GM23248 (cell line): ENCODE measurements around the gene FSTL4. TPM values are rescaled to one million over a fixed set of nuclear protein-coding genes. Genes with fewer than 3 reads are reported as not detected.

Experiments
- DNase-seq: peaks from one replicate; pipeline ENCODE4 v3.0.0-alpha.2; 2015
- H2AFZ ChIP-seq: fragments of 200-600 bp; sonication (generic); 2 replicates; pipeline ENCODE4 v1.6.1; 2016; ENCODE audit warnings: antibody characterized with exemption
- H3F3A ChIP-seq: fragments of 200-600 bp; sonication (generic); 2 replicates; pipeline ENCODE4 v1.6.1; 2016; ENCODE audit warnings: mild to moderate bottlenecking, antibody characterized with exemption, mixed run types; ENCODE audit not compliant: insufficient read depth
- H3K27ac ChIP-seq: fragments of 200-600 bp; sonication (generic); 2 replicates; pipeline ENCODE4 v1.5.1; 2016; ENCODE audit warnings: mild to moderate bottlenecking
- H3K27me3 ChIP-seq: fragments of 200-600 bp; sonication (generic); replicated peaks from 2 replicates; pipeline ENCODE4 v1.6.1; 2016; ENCODE audit warnings: mild to moderate bottlenecking; ENCODE audit not compliant: insufficient read depth
- H3K36me3 ChIP-seq: fragments of 200-600 bp; sonication (generic); 2 replicates; pipeline ENCODE4 v1.6.1; 2016; ENCODE audit warnings: low read depth, mild to moderate bottlenecking
- H3K4me1 ChIP-seq: fragments of 200-600 bp; sonication (generic); 2 replicates; pipeline ENCODE4 v1.6.1; 2016; ENCODE audit warnings: mild to moderate bottlenecking; ENCODE audit not compliant: insufficient read depth
- H3K4me2 ChIP-seq: fragments of 200-600 bp; sonication (generic); one replicate; pipeline ENCODE4 v1.6.1; 2016; ENCODE audit warnings: mild to moderate bottlenecking; ENCODE audit not compliant: unreplicated experiment
- H3K4me3 ChIP-seq: fragments of 200-600 bp; sonication (generic); 2 replicates; pipeline ENCODE4 v1.5.1; 2016; ENCODE audit warnings: mild to moderate bottlenecking
- H3K79me2 ChIP-seq: fragments of 200-600 bp; sonication (generic); 2 replicates; pipeline ENCODE4 v1.6.1; 2016; ENCODE audit warnings: mild to moderate bottlenecking; ENCODE audit not compliant: insufficient read depth
- H3K9ac ChIP-seq: fragments of 200-600 bp; sonication (generic); 2 replicates; pipeline ENCODE4 v1.6.1; 2016; ENCODE audit warnings: mild to moderate bottlenecking
- H3K9me2 ChIP-seq: fragments of 200-600 bp; sonication (generic); 2 replicates; pipeline ENCODE4 v1.6.1; 2016; ENCODE audit warnings: mixed run types, mild to moderate bottlenecking, moderate library complexity; ENCODE audit not compliant: insufficient read depth
- H3K9me3 ChIP-seq: fragments of 200-600 bp; sonication (generic); one replicate; pipeline ENCODE4 v1.6.1; 2017; ENCODE audit warnings: low read depth
- H4K20me1 ChIP-seq: fragments of 200-600 bp; sonication (generic); 2 replicates; pipeline ENCODE4 v1.6.0; 2016; ENCODE audit not compliant: insufficient read depth
- EZH2 ChIP-seq: fragments of 200-600 bp; sonication (generic); IDR thresholded peaks from 2 replicates; pipeline ENCODE4 v1.6.1; 2018; ENCODE audit warnings: antibody characterized with exemption, mild to moderate bottlenecking; ENCODE audit not compliant: insufficient read depth, poor library complexity, severe bottlenecking
- EZH2phosphoT487 ChIP-seq: fragments of 200-600 bp; sonication (generic); IDR thresholded peaks from 2 replicates; pipeline ENCODE4 v1.6.1; 2018; ENCODE audit warnings: antibody characterized with exemption, moderate library complexity, mild to moderate bottlenecking, low read depth; ENCODE audit not compliant: insufficient read depth
- WGBS, 2 experiments: methylation state at CpG; one replicate each; pipeline ENCODE4 v1.1.6; 2015 to 2017; ENCODE audit warnings: low lambda C conversion rate in 2 of 2, low coverage in 1 of 2; ENCODE audit errors: missing lambda C conversion rate in 2 of 2; 5-methylcytosine and 5-hydroxymethylcytosine counted together
- in situ Hi-C: fragments of 300-500 bp; cut with MboI; formaldehyde crosslinking; loops from 2 replicates; pipeline ENCODE4 v1.15.0; 2020
- polyA plus RNA-seq: library from polyadenylated mRNA; unstranded; fragments of >200 nt; fragmentation: Nextera tagmentation; extraction: Ambion mirVana; gene quantifications from 2 replicates; pipeline ENCODE4 v1.2.1, GENCODE V29; 2016
- total RNA-seq: library from RNA; depleted of rRNA; stranded (reverse); fragments of >200 nt; shearing (Covaris generic); gene quantifications from 2 replicates; pipeline ENCODE4 v1.2.3, GENCODE V29; 2014

The FSTL4 gene
- total and polyA plus RNA-seq, 2 experiments from 2014 or later = not detected

DNA sequence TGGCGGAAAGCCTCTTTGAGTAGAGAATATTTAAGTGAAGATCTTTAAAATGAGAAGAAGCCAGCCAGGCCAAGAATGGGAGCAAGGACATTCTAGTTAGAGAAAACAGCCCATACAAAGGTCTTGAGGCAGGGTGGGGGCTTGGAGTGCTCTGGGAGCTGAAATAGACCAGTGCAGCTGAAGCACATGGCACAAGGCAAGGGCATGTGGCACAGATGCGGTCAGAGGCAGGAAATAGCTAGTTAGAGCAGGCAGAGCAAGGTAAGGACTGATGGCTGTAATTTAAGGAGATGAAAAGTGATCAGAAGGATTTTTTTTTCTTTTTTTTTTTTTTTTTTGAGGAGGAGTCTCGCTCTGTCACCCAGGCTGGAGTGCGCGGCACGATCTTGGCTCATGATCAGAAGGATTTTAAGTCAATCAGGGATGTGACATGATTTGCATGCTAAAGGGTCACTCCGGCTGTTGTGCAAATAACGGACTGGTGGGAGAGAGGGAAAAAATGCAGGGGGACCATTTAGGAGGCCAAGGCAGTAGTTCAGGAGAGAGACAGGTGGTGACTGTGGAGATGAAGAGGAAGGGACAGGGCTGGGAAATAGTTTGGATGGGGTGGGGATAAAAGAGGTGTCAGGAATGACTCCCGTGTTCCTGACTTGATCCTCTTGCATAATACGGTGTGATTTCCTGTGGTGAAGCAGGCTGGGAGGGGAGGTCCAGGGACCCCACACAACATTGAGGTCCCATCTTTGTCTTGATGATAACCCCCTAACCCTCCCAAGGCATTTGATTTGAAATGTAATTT lies 352.9 kb downstream of the FSTL4 start:
- Histone ChIP-seq H3K4me1 (no peaks in the 10 kb centered on the region), H3K27ac (no peak overlapping the region), H3K9me2 (no peaks in the 10 kb centered on the region), H3K4me3 (no peak overlapping the region), H2AFZ (no peak overlapping the region), H3K4me2 (no peak overlapping the region), H3K36me3 (no peaks in the 10 kb centered on the region), H3F3A (no peaks in the 10 kb centered on the region), H3K9ac (no peak overlapping the region), H3K27me3 (peaks cover 10% of the 10 kb centered on the region), H3K9me3 (no peaks in the 10 kb centered on the region), H4K20me1 (no peaks in the 10 kb centered on the region), H3K79me2 (no peaks in the 10 kb centered on the region)
- TF ChIP-seq EZH2 (no peak), EZH2phosphoT487 (no peak)
- 80 to 84% methylated on average over 10 of the region's 10 CpGs for WGBS, 2 experiments
- in situ Hi-C loops = no loop called here
- no peak for DNase-seq

GRCh38 chr5:133257977-133258376 lies 354.4 kb downstream of the FSTL4 start:
- no peak overlapping the region for H2AFZ ChIP-seq
- no peak overlapping the region for H3K4me3 ChIP-seq
- H3K79me2 ChIP-seq = no peaks in the 10 kb centered on the region
- 65 to 73% methylated on average over 2 of the region's 2 CpGs for WGBS, 2 experiments
- H3K27me3 ChIP-seq = peaks cover 10% of the 10 kb centered on the region
- H3K4me1 ChIP-seq = no peaks in the 10 kb centered on the region
- no peak overlapping the region for H3K4me2 ChIP-seq
- H3K27ac ChIP-seq = no peak overlapping the region
- no peaks in the 10 kb centered on the region for H3K9me3 ChIP-seq
- H4K20me1 ChIP-seq = no peaks in the 10 kb centered on the region
- no peaks in the 10 kb centered on the region for H3F3A ChIP-seq
- no peak overlapping the region for H3K9ac ChIP-seq
- no peaks in the 10 kb centered on the region for H3K36me3 ChIP-seq
- no peak for DNase-seq
- in situ Hi-C loops = no loop called here
- H3K9me2 ChIP-seq = no peaks in the 10 kb centered on the region
- TF ChIP-seq EZH2phosphoT487 (no peak), EZH2 (no peak)

DNA sequence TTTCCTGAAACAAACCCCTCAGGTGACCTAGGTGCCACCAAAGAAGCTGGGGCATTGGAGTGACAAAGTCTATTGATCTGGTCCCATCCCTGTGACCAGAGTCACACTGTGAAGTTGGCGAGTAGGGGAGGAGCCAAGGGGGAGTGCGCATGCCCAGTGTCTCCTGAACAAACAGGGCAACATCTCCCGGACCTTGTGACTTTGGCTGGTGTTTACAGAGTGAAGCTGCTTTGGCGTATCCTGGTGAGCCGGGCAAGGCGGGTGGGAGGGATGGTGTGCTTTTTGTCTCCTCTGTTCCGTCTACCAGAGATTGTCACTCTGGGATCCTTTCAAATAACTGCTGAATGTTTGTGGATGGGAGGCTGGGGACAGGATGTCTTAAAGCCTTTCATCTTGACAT lies 356.1 kb downstream of the FSTL4 start:
- H3K9ac ChIP-seq = no peak overlapping the region
- no peaks in the 10 kb centered on the region for H3K79me2 ChIP-seq
- no peak overlapping the region for H3K4me2 ChIP-seq
- no peak overlapping the region for H3K4me3 ChIP-seq
- in situ Hi-C loops = no loop called here
- peaks cover 13% of the 10 kb centered on the region for H3K27me3 ChIP-seq
- no peaks in the 10 kb centered on the region for H3K36me3 ChIP-seq
- H2AFZ ChIP-seq = no peak overlapping the region
- DNase-seq = no peak
- H3K27ac ChIP-seq = no peak overlapping the region
- TF ChIP-seq EZH2 (no peak), EZH2phosphoT487 (no peak)
- H3K9me2 ChIP-seq = no peaks in the 10 kb centered on the region
- no peaks in the 10 kb centered on the region for H3F3A ChIP-seq
- H3K9me3 ChIP-seq = no peaks in the 10 kb centered on the region
- 71 to 80% methylated on average over 7 of the region's 7 CpGs for WGBS, 2 experiments
- no peaks in the 10 kb centered on the region for H4K20me1 ChIP-seq
- no peaks in the 10 kb centered on the region for H3K4me1 ChIP-seq

DNA sequence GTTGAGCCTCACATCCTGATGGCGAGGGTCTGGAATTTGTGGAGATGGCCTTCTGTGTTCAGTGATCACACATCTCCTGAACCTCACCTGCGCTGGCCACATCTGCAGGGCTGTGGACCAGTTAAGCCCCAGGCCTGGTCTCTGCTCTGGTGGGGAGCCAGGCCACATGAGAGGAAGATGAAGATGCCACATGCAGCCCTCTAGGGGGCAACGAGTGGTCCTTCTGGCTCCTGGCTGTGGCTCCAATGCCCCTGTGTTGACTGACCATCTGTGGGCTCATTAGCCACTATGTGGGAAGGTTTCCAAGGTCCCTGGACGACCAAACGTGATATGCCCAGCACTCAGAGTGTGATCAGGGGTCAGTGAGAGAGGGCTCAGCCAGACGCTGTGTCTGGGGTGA lies 357.5 kb downstream of the FSTL4 start:
- Histone ChIP-seq H3K9me2 (no peaks in the 10 kb centered on the region), H3K9me3 (no peaks in the 10 kb centered on the region), H3K27ac (no peak overlapping the region), H3K36me3 (no peaks in the 10 kb centered on the region), H2AFZ (no peak overlapping the region), H3K4me1 (no peaks in the 10 kb centered on the region), H3K4me2 (no peak overlapping the region), H3F3A (no peaks in the 10 kb centered on the region), H3K4me3 (no peak overlapping the region), H4K20me1 (no peaks in the 10 kb centered on the region), H3K9ac (no peak overlapping the region), H3K27me3 (peaks cover 11% of the 10 kb centered on the region), H3K79me2 (no peaks in the 10 kb centered on the region)
- DNase-seq = no peak
- WGBS, 2 experiments = 43 to 44% methylated on average over 6 of the region's 6 CpGs
- in situ Hi-C loops = no loop called here
- TF ChIP-seq EZH2phosphoT487 = no peak
- TF ChIP-seq EZH2 = no peak
